Stimulated activated CD8-positive, alpha-beta memory T cell treated with anti-CD3 and anti-CD28 coated beads, Interleukin-12 subunit alpha, Interleukin-12 subunit beta, amount 100 ng/mL, for 24 hours (primary cell): ENCODE data around the gene PIK3R4.

Source experiments
- DNase-seq: peaks from one replicate; pipeline ENCODE4 v3.0.0-alpha.2; 2020; ENCODE audit errors: extremely low read depth

PIK3R4 gene

DNA sequence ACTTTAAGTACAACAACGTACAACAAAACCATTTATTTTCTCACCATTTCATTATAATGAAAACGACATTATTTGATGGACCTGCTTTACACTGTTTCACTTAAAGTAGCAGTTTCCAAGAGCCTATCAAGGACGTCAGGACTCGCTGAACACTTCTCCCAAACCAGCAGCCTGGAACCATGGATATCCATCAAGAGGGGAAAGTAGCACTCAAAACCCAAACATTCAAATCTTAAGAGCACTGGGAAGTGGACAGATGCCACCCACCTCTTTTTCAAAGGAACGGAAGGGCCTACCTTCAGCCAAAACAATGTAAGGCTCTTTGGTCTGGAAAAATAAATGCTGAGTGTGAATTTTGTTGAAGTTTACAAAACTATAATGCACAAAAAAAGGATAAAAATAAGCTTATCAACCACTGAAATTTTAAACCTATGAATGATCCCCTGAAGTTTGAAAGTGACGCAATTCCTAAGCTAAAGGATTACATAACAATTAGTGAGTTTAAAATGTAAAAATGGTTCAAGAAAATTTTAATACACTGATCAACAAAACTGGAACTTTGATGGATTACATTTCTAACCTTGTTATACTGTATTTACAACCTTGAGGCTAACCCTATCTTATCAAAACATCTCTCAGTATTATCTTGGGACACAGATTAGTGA lies 4.6 kb downstream of the PIK3R4 start:
- DNase-seq: no peak

DNA sequence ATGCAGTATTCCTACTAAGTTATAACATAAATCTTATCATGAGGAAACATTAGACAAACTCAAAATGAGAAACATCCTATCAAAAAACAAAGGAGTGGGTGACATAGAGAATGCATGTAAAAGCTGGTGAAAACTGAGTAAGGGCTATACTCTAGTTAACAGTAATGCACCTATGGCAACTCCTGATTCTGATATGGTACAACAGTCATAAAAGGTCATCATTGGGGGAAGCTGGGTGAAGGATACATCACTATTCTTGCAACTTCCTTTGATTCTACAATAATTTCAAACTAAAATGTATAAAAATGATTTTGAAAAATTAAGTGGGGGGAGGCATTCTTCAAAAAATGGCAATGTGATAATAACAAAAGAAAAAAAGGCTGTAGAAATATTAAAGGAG lies 6.8 kb downstream of the PIK3R4 start:
- DNase-seq: no peak

DNA sequence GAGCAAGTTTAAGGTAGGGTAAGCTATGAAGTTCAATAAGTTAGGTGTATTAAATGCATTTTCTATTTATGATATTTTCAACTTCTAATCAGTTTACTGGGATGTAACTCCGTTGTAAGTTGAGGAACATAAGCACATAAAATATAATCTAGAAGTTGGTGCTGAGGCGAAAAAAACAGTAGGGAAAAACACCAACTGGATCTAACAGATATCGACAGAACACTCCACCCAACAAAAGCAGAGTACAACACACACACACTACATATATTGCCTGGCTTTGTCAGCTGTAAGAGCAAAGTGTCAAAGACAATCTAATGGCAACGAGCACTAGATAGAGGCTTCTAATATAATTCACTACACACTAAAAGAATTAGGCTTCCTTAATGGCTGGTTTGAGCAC lies 8.4 kb downstream of the PIK3R4 start:
- DNase-seq: no peak

DNA sequence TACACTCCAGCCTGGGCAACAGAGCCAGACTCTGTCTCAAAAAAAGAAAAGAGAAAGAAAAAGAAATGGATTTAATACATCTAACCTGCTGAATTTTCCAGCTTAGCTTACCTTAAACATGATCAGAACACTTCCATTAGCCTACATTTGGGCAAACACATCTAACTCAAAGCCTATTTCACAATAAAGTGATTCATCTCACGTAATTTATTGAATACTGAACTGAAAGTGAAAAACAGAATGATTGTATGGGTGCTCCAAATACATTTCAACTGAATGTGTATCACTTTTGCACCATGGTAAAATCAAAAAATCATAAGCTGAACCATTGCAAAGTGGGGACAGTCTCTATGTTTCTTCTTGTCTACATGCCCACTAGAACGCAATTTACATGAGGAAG lies 9.0 kb downstream of the PIK3R4 start:
- no peak for DNase-seq

DNA sequence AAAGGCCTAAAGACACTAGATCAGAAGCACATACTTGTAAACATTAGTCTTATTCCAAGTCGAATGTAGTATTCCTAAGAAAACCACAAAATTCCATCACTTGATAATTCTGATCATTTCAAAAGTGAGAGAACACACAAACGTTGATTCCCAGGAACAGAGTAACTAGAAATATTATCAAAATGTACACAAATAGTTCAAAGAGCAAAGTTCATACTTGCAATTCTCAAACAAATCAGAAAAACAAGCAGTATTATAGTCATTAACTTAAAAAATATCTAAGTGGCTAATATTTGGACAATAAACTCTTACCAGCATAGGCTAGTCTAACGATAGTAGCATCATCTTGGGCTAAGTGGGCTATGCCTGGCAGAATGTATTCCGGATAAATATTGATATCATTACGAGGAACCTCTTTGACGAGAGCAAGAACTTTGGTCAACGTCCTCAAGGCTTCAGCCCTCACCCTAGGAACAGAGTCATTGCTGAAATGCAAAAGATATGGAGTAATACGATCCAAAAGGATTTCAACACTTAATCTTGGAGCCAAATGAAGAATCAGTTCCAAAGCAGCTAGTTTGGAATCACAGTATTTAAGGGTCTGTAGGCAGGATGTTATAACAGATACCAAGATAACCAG lies 13.3 kb downstream of the PIK3R4 start:
- DNase-seq: no peak

DNA sequence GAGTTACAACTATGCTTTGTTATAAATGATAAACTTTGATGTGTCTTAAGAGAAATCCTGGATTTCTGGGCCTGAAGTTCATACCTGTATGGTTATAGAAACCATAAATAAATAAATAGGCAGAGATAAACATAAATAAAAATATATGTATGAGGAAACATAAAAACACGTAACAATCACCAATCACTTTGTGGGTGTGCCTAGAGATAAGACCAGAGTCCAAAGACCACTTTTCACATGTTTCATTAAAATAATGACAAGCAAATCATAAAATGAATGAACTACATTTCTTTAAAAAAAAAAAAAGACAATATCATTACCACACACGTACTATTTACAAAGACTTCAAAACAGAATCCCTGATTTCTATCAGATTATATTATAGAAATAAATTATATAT lies 14.1 kb downstream of the PIK3R4 start:
- no peak for DNase-seq

DNA sequence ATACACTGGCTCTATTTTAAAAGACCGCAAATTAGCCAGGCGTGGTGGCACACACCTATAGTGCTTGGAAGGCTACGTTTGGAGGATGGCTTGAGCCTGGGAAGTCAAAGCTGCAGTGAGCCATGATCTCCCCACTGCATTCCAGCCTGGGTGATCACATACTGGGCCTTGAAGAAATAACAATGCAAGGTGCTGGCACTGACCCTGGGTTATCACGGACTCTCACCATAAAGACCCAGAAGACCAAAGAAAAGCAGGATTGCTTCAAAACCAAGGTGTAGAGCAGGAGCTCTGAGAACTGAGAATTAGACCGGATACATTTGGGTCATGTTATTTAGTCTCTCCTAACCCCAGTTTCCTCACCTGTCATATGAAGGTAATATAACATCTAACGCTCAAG lies 14.8 kb downstream of the PIK3R4 start:
- DNase-seq: no peak

DNA sequence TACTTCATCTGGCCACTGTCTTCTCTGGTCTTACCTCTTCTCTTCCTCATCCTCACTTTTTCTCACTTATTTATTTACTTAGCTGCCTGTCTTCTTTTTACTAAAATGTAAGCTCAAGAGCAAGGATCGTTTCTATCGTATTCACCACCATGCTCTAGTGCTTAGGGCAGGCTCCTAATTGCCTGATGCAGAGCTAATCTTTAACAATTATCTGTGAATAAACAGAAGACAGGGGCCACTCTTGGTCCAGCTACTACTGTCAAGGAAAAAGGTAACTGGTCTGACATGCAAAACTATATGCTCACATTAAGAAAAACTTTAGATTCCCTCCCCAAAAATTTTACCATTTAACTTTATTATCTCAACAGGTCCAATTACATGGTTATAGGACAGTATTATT lies 17.5 kb downstream of the PIK3R4 start:
- no peak for DNase-seq

DNA sequence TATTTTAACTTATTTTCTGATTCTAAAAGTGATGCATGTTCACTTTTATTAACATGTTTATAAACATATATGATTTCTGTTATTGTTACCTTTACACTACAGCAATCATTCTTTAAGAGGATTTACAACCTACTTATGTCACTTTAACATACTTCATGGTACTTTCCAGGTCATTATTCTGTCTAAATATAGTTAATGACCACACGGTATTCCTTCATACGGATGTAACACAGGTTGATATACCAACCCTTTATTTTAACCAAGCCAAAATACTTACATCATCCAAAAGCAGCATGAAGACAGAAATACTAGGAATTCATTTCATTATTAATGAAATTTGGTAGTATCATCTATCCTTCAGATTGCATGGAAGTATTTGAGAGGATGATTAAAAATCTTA lies 18.6 kb downstream of the PIK3R4 start:
- no peak for DNase-seq

DNA sequence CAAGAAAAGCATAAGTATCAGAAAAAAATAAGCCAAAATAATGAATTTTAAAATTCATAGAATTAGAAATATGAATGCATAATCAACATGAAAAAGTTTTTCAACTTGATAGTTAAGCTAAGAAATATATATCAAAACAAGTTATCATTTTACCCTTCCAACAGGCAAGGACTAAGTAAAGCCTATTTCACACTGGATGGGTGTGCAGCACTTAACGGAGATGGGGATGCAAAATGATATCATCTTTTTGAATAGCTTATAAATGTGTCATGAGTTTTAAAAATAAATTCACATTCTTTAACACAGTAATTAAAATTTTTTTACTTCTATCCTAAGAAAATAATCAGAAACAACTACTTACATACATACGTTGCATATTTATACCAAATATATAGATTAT lies 20.9 kb downstream of the PIK3R4 start:
- no peak for DNase-seq

DNA sequence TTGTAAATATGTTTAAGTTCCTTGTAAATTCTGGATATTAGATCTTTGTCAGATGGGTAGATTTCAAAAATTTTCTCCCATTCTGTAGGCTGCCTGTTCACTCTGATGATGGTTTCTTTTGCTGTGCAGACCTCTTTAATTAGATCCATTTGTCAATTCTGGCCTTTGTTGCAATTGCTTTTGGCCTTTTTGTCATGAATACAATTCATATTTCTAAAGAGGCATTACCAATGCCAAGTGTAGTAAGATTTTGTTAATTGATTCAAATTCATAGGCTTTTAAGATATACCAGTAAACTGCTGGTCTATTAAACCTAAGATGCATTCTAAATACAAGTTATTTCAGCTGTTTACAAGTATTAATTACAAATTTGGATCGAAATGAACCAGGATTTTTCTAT lies 31.0 kb downstream of the PIK3R4 start:
- no peak for DNase-seq

DNA sequence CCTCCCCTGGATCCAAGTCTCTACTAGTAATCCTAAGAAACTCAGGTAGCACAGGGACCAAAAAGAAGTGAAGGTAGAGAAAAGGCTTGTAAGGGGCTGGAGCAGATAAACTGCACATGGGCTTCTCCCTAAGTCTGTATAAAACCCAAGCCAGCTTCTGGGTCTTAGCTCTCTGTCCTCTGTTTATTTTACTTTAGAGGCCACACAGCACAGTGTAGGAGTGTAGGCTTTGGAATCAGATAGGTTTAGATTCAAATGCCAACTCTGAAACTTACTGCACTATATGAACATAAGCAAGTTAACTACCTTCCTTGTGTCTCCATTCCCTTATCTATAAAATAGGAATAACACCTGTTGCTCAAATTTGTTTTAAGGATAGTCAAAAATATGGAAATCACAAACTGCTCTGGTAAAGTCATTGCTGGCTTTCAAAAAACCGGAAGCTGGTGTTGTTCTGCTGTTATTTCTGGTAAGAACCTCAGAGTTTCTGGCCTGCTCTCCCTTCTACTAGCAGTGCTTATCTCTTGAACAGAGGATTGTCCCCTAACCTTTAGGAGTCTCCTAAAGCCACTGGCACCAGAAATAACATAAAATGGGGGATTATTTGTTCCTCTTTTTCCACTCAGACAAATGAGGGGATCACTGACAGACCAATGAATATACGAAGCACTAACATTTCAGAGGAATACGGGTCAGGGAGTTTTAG lies 33.8 kb downstream of the PIK3R4 start:
- no peak for DNase-seq

DNA sequence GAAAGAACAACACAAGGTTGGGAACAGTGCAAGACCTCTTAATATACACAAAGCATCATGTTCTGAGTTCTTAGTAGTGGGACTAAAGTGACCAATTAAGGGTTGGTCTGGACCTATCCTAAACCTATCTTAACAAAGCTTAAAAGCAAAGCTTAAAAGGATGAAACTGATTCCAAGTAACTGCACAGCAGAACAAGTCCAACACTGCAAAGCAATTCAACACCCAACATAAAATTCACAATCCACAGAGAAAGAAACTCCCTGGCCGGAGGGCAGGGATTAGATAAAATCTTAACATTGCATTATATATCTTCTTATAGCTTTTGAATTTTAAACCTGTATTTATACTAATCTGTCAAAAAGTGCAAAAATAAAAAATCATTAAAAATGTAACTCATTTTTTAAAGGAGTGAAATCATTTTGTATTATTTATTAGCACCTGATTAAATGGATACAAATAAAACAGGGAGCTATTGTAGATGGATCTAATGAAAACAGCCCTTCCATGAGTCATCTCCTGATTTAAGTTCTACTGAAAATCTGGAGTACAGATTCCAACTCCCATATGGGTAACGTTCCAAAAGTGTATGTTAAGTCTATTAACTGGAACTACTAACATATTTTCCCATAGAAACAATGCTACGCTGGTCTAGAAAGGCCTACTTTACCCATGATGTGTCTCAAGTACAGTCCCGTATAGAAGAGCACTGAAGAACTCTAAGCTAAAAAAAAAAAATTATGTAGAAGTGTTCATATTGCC lies 34.9 kb downstream of the PIK3R4 start:
- no peak for DNase-seq

DNA sequence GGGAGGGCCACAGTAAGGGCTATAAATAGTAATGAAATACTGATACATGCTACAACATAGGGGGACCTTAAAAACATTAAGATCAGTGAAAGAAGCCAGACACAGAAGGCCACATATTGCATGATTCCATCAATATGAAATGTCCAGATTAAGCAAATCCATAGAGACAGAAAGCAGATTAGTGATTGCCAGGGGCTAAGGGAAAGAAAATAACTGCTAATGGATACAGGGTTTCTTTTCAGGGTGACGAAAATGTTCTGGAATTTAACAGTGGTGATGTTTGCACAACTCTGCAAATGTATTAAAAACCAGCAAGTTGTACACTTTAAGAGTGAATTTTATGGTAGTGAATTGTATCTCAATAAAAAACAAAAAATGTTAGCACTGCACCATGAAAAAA lies 37.0 kb downstream of the PIK3R4 start:
- DNase-seq: no peak

DNA sequence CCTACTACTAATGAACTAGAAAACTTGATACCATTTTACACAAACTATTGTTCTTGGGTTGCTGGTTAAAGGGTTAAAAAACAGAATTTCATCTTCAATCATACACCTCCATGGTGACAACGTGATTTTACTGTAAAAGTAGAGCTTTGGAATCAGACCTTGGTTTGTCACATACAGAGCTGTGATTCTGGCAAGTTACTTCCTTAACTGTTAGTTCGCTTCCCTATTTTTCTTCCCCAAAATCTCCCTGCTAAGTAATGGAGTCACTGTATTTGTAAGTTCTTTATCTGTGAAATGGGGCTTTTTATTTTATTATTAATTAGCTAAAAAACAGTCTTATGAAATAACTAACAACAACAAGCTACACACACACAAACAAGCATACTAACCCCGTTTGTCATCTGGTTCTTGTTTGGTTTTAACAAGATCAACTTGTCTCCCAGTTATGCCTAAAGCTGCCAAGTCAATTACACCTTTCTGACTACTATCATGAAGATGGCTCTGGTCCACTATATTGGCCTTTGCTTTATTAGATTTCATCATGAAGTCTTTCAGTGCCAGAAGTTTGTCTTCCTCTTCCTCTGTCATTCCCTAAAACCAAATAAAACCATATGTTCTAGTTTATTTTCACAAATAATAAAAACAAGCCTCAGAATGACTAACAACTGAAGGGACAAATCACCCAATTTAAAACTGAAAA lies 38.6 kb downstream of the PIK3R4 start:
- no peak for DNase-seq

DNA sequence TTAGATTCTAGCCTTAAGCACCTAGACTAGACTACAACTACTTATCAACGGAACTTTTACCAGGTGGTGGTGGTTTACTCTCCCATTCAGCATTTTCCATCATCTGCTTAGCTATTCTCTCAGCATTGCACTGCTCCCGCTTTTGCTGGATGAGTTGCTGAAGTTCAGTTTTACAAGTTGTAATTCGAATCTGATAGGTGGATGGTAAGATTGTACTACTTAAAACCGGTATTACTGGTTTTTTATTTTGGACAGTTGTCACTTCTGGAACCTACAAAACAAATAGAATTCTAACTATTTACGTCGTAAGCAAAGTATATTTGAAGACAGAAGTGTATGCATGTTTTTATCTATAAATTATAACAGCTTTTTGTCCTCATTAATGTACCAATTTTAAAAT lies 41.1 kb downstream of the PIK3R4 start:
- DNase-seq: no peak

DNA sequence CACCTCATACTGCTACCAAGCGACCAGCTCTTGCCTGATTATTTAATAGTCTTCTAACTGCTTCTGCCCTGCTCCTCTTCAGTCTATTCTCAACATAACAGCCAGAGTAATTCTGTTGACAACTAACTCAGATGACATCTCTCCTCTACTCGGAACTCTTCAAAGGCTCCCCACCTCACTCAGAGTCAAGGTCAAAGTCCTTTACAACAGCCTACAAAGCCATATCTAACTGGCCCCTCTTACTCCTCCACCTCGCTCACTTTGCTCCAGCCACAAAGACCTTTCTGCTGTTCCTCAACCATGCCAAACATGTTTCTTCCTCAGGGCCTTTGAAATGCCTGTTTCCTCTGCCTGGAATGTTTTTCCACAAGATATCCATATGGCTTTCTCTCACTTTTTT lies 43.6 kb downstream of the PIK3R4 start:
- DNase-seq: no peak

DNA sequence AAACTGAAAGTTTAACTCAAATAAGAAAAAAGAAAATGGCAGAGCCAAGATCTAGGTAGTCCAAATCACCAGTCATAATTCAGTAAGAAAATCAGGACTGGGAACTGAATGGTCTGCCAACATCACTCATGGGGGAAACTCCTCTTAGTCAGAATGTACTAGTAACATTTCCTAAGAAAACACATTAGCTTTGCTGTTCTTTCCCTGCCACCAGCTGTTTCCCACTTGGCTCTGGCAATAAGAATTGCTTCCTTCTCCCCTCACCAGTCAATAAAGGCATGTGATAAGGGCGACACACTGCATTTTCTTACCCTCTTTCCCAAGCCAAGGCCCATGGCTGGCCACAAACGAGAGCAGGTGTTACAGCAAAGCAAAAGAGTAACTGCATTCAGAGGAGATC lies 46.1 kb downstream of the PIK3R4 start:
- DNase-seq: no peak

DNA sequence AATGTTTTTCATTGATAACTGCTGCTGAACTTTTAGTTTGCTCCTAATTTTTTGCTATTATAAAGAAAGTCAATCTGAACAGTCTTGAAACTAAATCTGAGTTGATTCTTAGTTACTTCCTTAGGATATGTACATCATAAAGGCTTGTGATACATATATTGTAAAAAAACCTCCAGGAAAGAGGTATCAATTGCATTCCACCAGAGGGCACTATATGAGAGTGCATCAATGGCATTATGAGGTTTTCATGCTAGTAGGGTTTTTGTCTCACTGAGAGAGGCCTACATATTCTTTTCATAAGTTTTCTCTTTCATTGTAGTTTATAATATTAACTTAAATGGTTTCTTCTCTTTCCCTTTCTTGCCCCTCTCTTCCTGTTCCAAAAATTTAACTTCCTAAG lies 46.9 kb downstream of the PIK3R4 start:
- no peak for DNase-seq

DNA sequence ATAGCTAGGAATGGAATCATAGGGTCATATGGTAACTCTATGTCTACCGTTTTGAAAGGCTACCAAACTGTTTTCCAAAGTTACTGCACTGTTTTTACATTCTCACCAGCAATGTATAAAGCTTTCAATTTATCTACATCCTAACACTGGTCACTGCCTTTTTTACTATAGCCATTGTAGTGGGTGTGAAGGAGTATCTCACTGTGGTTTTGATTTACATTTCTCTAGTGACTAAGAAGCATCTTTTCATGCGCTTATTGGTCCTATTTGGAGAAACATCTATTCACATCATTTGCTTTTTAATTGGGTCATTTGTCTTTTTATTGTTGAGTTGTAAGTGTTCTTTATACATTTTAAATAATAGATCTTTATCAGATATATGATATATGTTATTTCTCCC lies 53.3 kb downstream of the PIK3R4 start:
- DNase-seq: no peak

DNA sequence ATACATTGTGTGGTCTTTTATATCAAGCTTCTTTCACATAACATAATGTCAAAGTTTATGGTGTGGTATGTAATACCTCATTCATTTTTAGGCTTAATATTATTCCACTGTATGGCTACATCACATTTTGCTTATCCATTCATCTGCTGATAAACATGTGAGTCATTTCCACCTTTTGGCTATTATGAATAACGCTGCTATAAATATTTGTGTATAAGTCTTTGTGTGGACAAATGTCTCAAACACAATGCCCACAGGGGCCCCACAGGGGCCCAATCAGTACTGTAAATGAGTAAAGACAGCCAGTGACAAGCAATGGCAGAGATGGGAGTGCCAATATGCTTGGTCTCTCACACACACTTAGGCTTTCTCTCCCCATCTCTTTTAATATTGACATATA lies 54.2 kb downstream of the PIK3R4 start:
- no peak for DNase-seq
